ENCODE results near the gene OR5AU1.

- TF ChIP-seq TAF1 (IDR thresholded peaks at IDR 0.05; ENCODE audit: low read depth, low read length) (no peak), POLR2A (IDR thresholded peaks at IDR 0.05; ENCODE audit: low read depth, low read length) (no peak), POLR2AphosphoS5 (IDR thresholded peaks at IDR 0.05; ENCODE audit: low read depth, low read length) (no peak), SPI1 (IDR thresholded peaks at IDR 0.05; ENCODE audit: low read depth, low read length) (no peak)
These were observed 10.4 kb downstream of the OR5AU1 start for GRCh38 chr14:21145437-21145836.
